DMS79 treated with DMSO at 0.1 percent for 48 hours (cell line): ENCODE data around the gene FBN1.

ENCODE experiments used
- DNase-seq: peaks from one replicate; lab custom pipeline; 2025; lab: John Stamatoyannopoulos, UW

FBN1 gene

DNA sequence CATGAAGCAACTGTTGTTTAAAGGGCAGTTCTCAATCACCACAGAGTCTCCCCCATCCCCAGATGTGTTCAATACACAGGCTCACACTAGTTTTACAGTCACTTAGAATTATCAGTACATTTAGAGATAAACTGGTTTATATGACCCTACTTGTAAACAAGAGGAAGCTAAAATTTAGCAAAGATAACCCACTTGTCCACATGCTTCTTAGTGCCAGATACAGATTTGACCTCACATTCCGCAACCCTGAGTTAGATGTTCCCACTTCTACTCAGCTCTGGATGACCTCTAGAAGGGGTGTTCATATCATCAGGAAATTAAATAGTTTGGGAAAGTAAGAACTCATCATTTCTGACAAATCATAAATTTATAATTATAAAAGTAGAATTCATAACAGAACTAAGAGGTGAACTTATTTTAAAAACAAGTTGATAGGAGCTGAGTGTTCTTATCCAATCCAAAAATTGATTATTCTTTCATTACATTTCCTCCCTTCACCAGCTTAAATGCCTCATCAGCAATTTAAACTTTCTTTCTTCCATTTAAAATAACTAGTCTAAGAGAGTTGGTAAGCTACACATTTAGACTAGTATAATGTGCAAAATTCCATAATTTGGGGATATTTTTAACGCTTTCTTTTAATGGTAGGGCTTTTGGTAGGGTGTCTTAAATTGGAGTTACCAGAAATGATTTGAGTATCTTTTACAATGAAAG is 131.2 kb downstream of the FBN1 start:
- DNase-seq, result no peak

DNA sequence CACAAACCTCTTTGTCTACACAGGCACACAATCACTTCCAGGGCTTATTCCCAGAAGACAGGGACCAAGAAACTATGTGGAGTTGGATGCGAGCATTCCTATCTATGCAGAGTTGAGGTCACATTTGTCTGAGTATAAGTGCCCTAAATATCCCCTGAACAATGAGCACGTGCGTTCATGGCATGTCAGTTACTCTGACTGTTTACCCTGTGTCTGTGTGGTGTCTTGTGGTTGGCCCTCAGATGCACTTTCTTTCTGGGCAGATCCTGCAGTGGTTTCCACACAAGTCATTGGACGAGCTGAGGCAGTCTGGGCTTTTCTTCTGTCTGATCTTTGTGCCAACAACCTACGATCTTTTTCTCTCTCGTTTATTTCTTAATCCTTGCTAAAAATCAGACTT is 134.5 kb downstream of the FBN1 start:
- no peak for DNase-seq

DNA sequence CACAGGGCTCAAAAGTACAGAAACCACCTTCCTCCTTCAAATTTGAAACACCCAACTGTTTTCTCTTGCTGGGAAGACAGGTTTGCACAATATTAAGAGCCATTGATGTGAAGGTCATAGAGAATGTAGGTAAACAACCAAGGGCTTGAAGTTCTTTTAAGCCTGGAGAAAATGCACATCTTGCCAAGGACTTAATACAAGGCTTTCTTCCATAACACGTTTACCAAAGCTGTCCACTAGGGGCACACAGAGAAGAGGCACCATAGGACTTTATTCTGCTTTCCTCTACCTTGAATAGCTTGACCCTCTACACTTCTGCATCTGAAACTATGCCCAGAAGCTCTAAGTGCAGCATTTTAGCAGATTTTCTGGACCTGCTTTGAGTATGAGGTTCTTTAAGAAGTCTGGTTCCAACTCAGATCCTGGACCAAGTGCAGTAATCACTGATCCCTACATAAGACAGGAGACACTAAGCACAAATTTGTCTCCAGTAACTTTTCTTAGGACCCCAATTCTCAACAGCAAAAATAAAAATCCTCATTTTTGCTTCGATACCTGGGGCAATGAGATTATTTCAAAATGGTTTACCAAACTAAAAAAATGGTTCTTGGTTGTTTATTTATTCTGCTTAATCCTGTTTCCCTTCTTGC is 138.0 kb downstream of the FBN1 start:
- no peak for DNase-seq

DNA sequence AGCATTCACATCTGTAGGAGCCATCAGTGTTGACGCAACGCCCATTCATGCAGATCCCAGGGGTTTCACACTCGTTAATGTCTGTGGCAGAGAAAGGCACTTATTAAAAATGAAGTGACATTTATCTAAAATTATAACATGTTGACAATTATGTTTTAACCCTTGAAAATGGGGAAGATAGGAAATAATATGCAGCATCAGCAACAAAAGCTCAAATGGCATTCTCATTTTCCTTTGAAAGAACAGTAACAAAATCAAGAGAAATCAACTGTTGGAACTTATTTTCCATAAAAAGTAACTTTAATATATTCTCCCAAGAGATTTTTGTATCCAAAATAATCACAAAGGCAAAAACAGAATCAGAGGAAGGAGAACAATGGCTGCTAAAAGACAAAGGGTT is 140.4 kb downstream of the FBN1 start:
- no peak for DNase-seq

DNA sequence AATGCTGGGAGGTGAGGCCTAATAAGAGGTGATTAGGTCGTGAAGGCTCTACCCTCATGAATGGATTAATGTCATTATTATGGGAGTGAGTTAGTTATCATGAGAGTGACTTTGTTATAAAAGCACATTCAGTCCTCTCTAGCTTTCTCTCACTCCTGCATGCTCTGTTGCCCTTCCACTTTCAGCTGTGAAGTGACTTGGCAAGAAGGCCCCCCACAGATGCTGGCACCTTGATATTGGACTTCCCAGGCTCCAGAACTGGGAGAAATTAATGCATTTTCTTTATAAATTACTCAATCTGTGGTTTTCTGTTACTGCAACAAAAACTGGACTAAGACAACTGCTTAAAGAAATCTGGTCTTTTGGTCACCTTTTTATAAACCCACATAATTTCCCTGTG is 144.3 kb downstream of the FBN1 start:
- no peak for DNase-seq

DNA sequence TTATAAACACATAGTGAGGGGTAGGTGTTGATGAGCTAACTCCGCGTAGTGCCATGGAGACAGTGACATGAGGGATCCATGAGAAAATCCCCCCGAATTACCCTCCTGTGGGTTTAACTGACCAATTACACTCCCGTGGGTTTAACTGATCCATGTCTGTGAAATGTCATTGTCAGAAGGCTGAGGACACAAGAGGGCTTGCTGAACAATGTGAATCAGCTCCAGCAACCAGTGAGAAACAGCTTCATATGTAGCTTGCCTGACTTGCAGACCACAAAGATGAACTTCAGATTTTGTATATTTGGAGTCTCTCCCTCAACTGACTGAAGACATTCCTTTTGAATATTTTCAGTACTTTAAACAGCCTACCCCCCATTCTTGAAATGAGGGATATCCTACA is 144.9 kb downstream of the FBN1 start:
- DNase-seq, result no peak

DNA sequence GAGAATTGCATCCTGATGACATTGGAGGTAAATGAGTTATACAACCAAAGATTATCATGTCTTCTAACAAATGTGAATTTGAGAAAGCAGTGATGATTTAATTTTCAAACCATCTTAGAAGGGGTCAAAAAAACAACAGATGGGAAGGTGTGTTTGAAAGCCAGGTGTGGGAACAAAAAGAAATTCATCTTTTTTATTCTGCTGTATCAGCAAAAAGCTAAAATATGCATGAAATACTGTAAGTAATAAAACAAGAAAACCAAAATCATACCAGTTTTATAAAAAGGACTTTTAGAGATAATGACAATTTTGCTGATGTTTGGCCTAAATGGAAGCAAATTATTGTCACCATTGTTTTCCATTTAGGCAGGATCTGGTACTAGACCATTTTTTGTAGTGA is 145.5 kb downstream of the FBN1 start:
- no peak for DNase-seq

DNA sequence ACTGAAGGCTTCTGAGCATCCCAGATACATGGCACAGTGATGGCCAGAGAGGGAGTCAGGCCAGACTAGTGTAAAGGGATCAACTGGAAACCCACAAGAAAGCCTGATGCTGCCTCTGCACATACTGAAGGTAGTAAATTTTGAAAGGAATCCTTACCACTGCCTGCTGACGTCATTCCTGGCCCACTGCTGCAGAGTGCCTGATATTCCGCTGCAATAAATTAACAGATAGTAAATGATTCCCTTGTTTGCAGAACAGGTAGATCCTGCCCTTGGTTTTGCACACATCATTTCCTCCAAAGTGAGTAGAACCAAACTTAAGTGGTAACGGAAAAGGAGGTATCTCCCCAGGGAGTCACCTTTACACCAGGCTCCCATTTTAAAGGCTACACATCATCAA is 146.7 kb downstream of the FBN1 start:
- DNase-seq, result peak; percentile 70

DNA sequence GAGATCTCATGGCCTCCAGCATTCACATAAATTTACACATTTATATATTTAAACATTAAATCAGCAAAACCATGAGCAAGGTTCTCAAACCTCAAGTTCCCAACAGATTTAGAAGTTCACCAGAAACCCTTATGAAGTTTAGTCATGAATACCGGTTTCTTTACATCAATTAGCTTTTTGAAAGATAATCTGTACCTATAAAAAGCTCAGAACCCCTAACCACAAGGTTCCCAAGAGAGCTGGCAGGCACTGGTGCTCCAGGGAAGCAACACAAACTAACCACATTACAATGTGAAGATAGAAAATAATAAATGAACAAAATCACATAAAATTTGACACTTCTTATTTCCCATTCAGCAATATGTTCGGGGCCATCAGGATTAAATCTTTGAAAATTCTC is 150.9 kb downstream of the FBN1 start:
- no peak for DNase-seq

DNA sequence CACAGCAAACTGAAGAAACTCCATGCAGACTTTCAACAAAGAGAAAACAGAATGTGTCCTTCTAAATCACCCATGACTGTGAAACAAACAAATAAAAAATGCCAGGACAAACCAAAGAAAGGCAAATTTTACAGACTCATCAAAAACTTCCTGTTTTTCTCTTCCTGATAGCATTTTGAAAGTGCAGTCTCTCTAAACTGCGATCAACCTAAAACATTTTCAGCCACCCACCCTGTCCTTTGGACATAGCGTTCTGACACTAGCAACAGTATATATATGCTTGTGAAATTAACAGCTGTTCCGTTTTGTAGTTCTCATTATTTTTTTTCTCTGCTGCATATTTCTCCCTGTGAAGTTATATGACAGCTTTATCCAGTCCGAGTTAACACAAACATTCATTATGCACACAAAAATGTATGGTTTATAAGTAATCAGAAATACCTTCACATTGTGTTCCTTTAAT is 151.7 kb downstream of the FBN1 start:
- DNase-seq, result no peak

DNA sequence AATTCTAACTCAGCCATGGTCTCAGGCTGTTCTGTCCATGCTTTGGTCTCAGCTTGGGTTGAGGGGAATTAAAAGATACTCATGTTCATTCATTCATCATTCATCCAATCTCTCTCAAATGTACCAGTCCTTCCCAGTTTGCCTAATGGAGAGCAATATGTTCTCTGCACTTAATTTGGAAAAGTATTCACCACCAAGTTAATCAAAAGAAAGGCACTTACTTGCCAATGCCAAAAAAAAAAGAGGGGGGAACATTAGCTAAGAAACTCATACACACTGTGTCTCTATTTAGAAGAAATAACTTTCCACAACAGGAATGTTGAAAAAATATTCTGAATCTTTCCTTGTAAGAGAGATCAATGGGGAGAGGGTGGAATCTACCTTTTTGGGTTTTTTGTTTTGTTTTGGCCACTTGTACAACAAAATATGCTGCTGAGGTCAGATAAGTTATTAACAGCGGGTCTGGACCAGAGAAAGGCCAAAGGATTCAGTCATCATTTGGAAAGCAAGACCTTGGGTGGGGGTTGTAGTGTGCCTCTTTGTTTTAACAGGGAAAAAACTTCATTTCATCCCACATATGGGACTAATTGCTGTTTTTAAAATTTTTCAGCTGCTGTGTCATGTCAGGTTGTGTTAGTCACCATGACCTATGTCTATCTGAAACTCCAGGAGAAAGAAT is 152.3 kb downstream of the FBN1 start:
- DNase-seq, result no peak

DNA sequence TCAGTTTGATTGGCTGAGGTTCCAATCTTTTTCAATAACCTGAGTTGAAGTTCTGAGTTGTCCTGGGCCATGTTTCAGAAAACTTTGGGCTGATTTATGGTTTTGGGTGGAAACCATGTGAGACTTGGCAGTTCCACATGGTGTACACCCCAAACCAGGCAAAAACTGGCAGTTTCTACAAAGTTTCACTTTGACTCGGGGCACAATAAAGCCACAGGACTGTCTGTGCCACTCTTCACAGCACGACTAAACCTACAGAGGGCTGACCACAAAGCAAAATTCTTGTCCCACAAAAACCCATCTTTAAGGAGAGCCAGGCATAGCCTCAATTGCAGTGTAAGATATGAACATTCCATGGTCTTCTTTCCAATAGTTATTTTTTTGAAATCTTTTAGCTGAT is 159.3 kb downstream of the FBN1 start:
- no peak for DNase-seq

DNA sequence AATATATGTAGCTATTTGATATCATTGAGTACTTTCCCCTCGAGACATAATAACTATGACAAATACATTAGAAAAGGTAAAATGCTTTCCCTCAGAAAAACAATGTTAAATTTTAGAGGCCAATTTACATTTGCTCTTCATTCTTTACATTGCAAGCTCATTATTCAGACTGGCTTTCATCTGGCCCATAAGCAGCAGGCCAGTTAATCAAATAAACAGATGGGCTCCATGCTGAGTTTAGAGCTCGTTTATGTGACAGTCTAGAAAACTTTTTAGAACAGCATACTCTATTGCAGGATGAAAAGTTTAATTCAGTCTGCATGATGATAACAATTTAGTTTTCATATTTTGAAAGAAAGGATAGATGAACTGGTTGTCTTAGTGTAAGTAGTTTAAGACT is 163.7 kb downstream of the FBN1 start:
- no peak for DNase-seq

DNA sequence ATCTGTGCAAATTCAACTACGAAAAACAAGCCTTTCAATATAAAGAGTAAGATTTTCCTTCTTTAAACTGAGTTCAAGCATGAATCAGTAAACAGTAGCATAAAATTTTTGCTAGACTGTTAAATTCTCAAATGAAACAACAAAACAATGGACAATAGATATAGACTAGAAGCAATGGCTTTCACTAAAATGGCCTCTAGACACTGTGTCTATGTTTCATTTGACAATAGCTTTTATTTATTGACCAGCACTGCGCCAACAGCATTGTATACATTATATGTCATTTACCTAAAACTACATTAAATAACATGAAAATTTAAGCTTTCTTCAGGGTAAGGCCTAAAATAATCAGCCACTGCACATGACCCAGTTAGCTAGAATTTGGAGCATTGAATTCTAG is 165.8 kb downstream of the FBN1 start:
- DNase-seq, result no peak

DNA sequence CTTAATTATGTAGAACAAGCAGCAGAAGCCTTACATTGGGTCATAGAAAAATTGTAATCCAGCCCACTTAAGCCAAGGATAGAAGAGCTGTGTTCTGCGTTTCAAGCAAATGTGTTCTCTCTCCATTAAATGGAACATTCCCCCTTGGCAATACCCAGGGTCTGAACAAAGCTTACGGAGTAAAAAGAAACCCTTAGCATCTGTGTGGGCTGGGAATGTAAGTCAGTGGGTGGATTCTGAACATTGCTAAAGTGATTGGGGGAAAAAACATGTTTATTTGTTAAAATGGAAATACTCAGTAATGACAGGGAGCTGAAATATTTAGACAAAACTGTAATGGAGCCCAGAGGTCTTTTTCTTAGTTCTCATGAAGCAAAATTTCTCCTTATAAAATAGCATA is 166.9 kb downstream of the FBN1 start:
- DNase-seq, result no peak

DNA sequence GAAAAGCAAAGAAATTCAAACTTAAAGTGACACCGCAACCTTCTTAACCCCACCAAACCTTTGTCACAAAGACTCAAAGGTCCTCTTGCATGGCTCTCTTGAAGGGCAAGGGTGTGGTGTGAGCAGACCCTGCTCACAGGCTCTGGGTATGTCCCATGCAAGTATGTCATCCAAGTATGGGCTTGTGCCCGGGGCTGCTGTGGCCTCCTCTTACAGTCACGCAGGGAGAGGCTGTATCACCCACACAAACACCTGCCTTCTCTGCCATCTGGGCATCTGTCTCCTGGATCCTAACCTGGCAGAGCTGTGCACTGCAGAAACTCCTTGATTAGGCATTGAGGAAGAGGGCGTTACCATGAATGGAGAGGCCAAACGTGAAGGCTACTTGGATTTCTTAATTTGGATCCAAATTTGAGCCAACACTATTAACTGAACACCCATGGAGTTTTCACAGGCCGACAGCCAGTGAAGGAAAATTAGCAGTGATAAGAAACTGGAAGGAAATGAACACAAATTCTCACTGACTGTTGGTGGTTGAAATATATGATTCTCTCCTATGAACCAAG is 167.6 kb downstream of the FBN1 start:
- DNase-seq, result peak; percentile 14

DNA sequence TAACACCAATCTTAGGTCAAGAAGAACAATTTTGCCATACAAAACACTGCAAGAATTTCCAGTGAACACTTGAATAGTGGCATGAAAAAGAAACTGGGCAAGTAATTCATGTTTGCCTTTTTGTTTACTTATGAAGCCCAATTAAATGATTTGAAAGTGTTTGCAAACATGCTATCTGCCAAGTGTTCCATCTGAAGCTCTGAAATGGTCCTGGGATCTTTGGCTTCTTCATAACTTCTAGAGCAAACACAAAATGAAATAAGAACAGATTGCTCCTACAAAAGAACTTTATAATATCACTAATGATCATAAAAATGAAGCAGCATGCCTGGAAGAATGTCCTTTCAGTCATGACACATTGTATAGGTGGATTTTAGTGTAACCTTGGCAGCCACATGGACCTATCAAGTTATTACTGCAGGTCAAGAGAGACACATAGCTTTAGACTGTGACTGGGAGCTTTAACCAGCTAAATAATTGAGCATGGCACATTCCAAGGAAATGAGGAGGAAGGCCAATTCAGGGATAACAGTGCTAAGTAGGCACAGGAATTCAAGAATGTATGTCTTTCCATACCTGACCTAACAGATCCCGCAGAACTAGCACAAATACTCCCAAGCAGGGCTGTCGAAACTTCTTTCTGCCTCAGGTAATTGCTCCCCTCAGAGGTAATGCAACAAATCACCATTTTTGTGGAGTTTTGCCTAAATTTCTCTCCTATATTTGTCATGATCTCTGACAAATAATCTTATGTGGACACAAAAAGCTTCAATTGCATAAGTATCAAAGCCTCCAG is 169.7 kb downstream of the FBN1 start:
- DNase-seq, result no peak

DNA sequence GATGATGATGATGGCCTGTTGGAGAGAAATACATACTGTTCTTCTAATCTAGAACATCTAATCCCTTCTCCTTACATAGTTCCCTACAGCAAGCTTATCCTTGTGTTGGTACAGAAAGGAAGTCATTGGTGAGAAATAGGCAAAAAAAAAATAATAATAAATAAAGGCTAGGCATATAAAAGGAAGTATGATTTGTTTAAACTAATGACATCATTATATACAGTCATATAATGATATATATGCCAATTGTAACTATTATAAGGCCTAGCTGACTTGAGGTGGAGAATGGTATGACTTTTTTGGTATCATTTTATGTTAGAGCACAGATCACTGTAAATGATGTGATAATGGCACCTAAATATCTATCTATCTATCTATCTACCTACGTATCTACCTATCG is 171.8 kb downstream of the FBN1 start:
- DNase-seq, result no peak

DNA sequence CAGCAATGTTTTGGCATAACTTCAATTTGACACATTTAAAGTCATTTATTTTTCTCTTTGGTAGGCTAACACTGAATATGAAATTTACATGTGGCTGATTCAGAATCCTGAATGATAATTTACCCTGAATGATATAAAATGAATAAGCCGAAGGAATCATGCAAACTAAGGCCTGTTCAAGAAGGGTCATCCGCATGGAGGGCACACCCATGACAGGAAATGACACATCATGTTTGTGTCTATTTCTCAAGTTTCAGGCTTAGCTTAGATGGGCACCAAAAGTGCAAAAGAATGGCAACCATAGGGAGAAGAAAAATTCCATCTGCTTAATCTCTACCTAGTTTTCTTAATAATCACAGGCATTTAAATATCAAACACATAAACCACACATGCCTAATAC is 172.8 kb downstream of the FBN1 start:
- no peak for DNase-seq

DNA sequence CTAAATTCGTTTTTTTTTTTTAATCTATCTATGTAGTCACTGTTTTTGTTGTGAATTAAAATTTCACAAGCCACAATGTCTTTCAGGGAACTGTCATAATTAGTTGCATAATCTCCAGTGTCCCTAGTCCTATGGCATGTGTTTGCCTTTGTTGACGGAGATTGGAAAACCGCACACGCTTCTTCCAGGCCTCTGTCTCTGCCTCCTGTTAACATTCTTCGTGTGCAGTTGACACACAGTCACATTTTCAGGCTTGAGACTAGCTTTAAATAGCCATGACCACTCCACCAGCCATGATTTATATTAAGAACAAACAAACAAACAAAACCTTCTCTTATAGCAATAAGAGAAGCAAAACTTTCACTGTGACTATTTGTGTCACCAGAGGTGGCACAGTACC is 174.4 kb downstream of the FBN1 start:
- no peak for DNase-seq

DNA sequence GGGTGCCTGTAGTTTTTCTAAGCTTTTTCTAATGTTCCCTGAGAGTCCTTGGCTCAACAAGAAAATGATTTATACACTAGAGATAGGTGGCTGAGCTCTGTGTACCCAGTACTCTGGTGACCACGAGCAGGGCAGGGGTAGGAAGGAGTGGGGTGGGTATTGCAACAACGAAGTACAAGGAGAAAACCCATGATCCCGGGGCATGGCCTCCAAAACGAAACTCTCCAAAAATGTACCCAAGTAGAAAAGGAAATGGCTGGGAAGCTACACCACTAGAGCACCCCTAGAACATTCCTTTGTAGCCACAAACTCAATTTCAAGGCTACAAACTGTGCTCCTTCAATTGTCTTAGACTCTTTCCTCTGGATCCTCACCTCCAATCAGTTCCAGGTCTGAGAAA is 175.4 kb downstream of the FBN1 start:
- no peak for DNase-seq

DNA sequence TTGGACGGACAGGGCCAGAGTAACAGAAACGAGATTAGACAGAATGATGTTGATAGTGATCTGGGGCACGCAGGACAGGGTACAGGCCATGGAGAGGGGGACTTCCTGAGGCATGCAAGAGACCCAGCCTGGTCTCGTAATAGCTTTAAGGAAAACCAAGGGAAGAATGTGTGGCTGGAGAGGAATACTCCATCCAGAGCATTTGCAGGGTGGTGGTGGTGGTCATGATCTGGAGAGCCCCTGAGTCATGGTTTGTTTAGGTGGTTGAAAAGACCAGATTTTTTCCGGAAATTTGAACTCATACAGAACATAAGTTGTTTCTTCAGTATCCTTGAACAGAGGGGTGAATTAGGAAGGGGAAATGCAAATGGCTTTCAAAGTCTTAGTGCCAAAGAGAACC is 175.8 kb downstream of the FBN1 start:
- DNase-seq, result no peak
